Suppressor macrophage treated with lipopolysaccharide for 4 hours (primary cell): ENCODE measurements around the gene OLA1.
"Not testable (repeated sequence)": the region's sequence is repeated elsewhere in the genome, so short reads cannot be mapped to it uniquely, and the experiment has no call there.

Experiments used
- DNase-seq: peaks from one replicate; pipeline ENCODE4 v3.0.0-alpha.2; 2020

Gene OLA1

GRCh38 chr2:174248187-174248997, at the start of gene OLA1:
Gene OLA1 (minus strand): TSS chr2:174248532. CDS start chr2:174246815, 1,717 bp downstream.
- DNase-seq = peak; percentile 98

- DNase-seq = no peak
Measured at GRCh38 chr2:174292908-174293307, 44.6 kb upstream of the OLA1 start.

GRCh38 chr2:174286172-174286571, 37.8 kb upstream of the OLA1 start:
- no peak for DNase-seq

- peak; percentile 75 for DNase-seq
Measured at GRCh38 chr2:174282441-174282840, 34.1 kb upstream of the OLA1 start.

GRCh38 chr2:174281736-174282135, 33.4 kb upstream of the OLA1 start:
- DNase-seq = peak; percentile 84

GRCh38 chr2:174280596-174280995, 32.3 kb upstream of the OLA1 start:
- DNase-seq = no peak

GRCh38 chr2:174270263-174270662, 21.9 kb upstream of the OLA1 start:
- DNase-seq = not testable (repeated sequence)

GRCh38 chr2:174266288-174266687, 18.0 kb upstream of the OLA1 start:
- DNase-seq = no peak

- peak; percentile 19 for DNase-seq
Measured at GRCh38 chr2:174263997-174264396, 15.7 kb upstream of the OLA1 start.

- peak; percentile 46 for DNase-seq
Measured at GRCh38 chr2:174259981-174260380, 11.6 kb upstream of the OLA1 start.

GRCh38 chr2:174254267-174254666, 5.9 kb upstream of the OLA1 start:
- no peak for DNase-seq

- no peak for DNase-seq
Measured at GRCh38 chr2:174248998-174249592, 763 bp upstream of the OLA1 start.

- DNase-seq = peak; percentile 11
Measured at GRCh38 chr2:174247474-174248186, 702 bp downstream of the OLA1 start.

GRCh38 chr2:174246944-174247381, 1.4 kb downstream of the OLA1 start:
- DNase-seq = no peak

- not testable (repeated sequence) for DNase-seq
Measured at GRCh38 chr2:174245628-174246027, 2.7 kb downstream of the OLA1 start.

GRCh38 chr2:174245065-174245464, 3.3 kb downstream of the OLA1 start:
- DNase-seq = no peak

GRCh38 chr2:174243812-174244211, 4.5 kb downstream of the OLA1 start:
- DNase-seq = no peak

GRCh38 chr2:174240097-174240496, 8.2 kb downstream of the OLA1 start:
- DNase-seq = no peak

GRCh38 chr2:174236429-174236828, 11.9 kb downstream of the OLA1 start:
- DNase-seq = no peak

GRCh38 chr2:174235680-174236079, 12.7 kb downstream of the OLA1 start:
- no peak for DNase-seq

GRCh38 chr2:174233771-174234275, 14.5 kb downstream of the OLA1 start:
- no peak for DNase-seq

GRCh38 chr2:174227748-174228147, 20.6 kb downstream of the OLA1 start:
- no peak for DNase-seq

- DNase-seq = no peak
Measured at GRCh38 chr2:174224665-174225288, 23.6 kb downstream of the OLA1 start.
